Measurements from ENCODE around the gene TMEM30A. TPM values are rescaled to one million over a fixed set of nuclear protein-coding genes. Genes with fewer than 3 reads are reported as not detected.

TMEM30A gene
- total RNA-seq, 1 experiment from 2014 or later: 36.8 TPM

DNA sequence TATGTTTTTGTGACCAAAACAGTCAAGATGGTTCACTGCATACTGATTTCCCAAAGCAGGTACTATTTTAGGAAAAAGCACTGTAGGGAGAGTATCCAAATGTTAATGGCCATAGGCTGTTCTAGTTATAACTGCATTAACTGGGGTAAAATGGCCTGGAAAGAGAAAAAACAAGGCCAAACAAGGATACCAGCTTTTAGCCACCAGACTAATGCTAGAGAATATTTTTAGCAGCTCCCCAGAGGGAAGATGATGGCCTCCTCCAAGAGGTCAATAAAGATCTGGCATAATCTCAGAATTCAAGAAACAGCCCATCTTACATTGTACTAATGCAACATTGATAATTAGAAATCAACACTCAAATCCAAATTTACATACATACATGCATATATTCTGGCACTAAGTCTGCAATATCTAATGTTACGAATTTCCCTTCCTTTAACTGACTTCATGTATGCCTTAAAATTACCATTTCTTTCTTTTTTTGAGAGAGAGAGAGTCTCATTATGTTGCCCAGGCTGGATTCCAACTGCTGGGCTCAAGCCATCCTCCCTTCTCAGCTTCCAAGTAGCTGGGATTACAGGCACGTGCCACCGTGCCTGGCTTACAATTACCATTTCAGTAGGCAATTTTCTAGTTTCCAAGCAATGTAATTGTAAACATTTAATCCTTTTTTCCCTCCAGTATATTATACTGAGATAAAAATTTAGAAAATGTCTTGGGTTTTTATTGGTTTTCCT lies 50.3 kb downstream of the TMEM30A start:
- ChIA-PET CTCF (interaction anchor here (0.6 kb wide), 1 partner anchor 1141 kb away, joined by 3 read pairs; no protein-coding TSS in a partner anchor), POLR2A (ENCODE audit: unreplicated experiment) (no interaction called here)
- no peak for DNase-seq
- intact Hi-C loops (cut with micrococcal nuclease): no loop called here
- no peaks in the 10 kb centered on the region for H3K27me3 ChIP-seq (ENCODE audit: low read length)
- no peak for TF ChIP-seq EZH2phosphoT487 (IDR thresholded peaks at IDR 0.05; ENCODE audit: borderline replicate concordance, low read length)
- no peak for TF ChIP-seq EZH2 (IDR thresholded peaks at IDR 0.05; ENCODE audit: low read length, unreplicated experiment)
- TF ChIP-seq, protein P1, sequence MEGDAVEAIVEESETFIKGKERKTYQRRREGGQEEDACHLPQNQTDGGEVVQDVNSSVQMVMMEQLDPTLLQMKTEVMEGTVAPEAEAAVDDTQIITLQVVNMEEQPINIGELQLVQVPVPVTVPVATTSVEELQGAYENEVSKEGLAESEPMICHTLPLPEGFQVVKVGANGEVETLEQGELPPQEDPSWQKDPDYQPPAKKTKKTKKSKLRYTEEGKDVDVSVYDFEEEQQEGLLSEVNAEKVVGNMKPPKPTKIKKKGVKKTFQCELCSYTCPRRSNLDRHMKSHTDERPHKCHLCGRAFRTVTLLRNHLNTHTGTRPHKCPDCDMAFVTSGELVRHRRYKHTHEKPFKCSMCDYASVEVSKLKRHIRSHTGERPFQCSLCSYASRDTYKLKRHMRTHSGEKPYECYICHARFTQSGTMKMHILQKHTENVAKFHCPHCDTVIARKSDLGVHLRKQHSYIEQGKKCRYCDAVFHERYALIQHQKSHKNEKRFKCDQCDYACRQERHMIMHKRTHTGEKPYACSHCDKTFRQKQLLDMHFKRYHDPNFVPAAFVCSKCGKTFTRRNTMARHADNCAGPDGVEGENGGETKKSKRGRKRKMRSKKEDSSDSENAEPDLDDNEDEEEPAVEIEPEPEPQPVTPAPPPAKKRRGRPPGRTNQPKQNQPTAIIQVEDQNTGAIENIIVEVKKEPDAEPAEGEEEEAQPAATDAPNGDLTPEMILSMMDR (conservative IDR thresholded peaks at IDR 0.05; ENCODE audit: low read depth, low read length): no peak
- BruUV-seq (replicated peaks): no TSS peak
- no peaks in the 10 kb centered on the region for H3K4me1 ChIP-seq (ENCODE audit: insufficient read depth, low read length)
- H3K36me3 ChIP-seq (ENCODE audit: low read depth, low read length): peaks cover 17% of the 10 kb centered on the region
- no peaks in the 10 kb centered on the region for H3K9me2 ChIP-seq (replicated peaks; ENCODE audit: low read length)
- H3K4me2 ChIP-seq (ENCODE audit: low read length): no peak overlapping the region
- no peak overlapping the region for H3K9ac ChIP-seq (ENCODE audit: low read length)
- H3K4me3 ChIP-seq (ENCODE audit: low read length): no peak overlapping the region
- no peaks in the 10 kb centered on the region for H3K9me3 ChIP-seq (ENCODE audit: low read length)
- no peaks in the 10 kb centered on the region for H3F3A ChIP-seq (ENCODE audit: low read length, unreplicated experiment)
- no peak for ATAC-seq
- no peaks in the 10 kb centered on the region for H4K20me1 ChIP-seq (ENCODE audit: low read length)
- H2AFZ ChIP-seq (ENCODE audit: low read length): no peak overlapping the region
- no peak overlapping the region for H3K27ac ChIP-seq (ENCODE audit: low read length)
- no peaks in the 10 kb centered on the region for H3K79me2 ChIP-seq (ENCODE audit: low read length)

DNA sequence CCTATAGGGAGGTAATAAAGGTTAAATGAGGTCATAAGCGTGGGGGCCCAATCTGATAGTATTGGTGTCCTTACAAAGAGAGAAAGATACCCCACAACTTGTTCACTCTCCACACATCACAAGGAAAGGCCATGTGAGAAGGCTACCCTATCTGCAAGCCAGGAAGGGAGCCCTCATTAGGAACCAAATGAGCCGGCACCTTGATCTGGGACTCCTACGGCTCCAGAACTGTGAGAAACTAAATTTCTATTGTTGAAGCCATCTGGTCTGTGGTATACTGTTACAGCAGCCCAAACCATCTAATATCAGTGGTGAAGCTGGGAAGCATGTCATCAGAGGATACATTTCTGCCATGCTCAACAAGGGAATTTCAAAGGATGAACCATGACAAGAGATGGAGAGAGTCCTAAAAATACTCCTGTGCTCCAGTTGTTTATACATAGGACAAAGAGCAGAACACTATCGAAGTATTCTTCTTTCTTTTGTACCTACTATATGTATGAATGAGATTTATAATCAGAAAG lies 51.4 kb downstream of the TMEM30A start:
- Histone ChIP-seq H3K9me2 (replicated peaks; ENCODE audit: low read length) (no peaks in the 10 kb centered on the region), H3K36me3 (ENCODE audit: low read depth, low read length) (peaks cover 11% of the 10 kb centered on the region), H3K27ac (ENCODE audit: low read length) (no peak overlapping the region), H3K9ac (ENCODE audit: low read length) (no peak overlapping the region), H3F3A (ENCODE audit: low read length, unreplicated experiment) (no peaks in the 10 kb centered on the region), H3K27me3 (ENCODE audit: low read length) (no peaks in the 10 kb centered on the region), H3K4me1 (ENCODE audit: insufficient read depth, low read length) (no peaks in the 10 kb centered on the region), H3K4me2 (ENCODE audit: low read length) (no peak overlapping the region), H3K4me3 (ENCODE audit: low read length) (no peak overlapping the region), H3K79me2 (ENCODE audit: low read length) (no peaks in the 10 kb centered on the region), H2AFZ (ENCODE audit: low read length) (no peak overlapping the region), H3K9me3 (ENCODE audit: low read length) (no peaks in the 10 kb centered on the region), H4K20me1 (ENCODE audit: low read length) (no peaks in the 10 kb centered on the region)
- ChIA-PET POLR2A (ENCODE audit: unreplicated experiment) (no interaction called here), CTCF (no interaction called here)
- BruUV-seq (replicated peaks): no TSS peak
- TF ChIP-seq EZH2phosphoT487 (IDR thresholded peaks at IDR 0.05; ENCODE audit: borderline replicate concordance, low read length) (no peak), EZH2 (IDR thresholded peaks at IDR 0.05; ENCODE audit: low read length, unreplicated experiment) (no peak)
- TF ChIP-seq, protein P1 (conservative IDR thresholded peaks at IDR 0.05; ENCODE audit: low read depth, low read length): no peak
- intact Hi-C loops (cut with micrococcal nuclease): no loop called here
- ATAC-seq: no peak
- no peak for DNase-seq

All from PC-3 (cell line).